Type B pancreatic cell (in vitro differentiated cells): ENCODE measurements around the gene SPOCK2. TPM values are rescaled to one million over a fixed set of nuclear protein-coding genes. Genes with fewer than 3 reads are reported as not detected.

Source experiments
- DNase-seq: peaks from one replicate; pipeline ENCODE4 v3.0.0; 2021; ENCODE audit warnings: mixed read lengths; ENCODE audit not compliant: unreplicated experiment; ENCODE audit errors: extremely low spot score
- H3K27ac Mint-ChIP-seq: 2 replicates; pipeline ENCODE4 v1.8.0; 2021; ENCODE audit warnings: mild to moderate bottlenecking, mixed read lengths
- H3K27me3 Mint-ChIP-seq: 2 replicates; pipeline ENCODE4 v1.8.0; 2021; ENCODE audit warnings: mixed read lengths
- H3K36me3 Mint-ChIP-seq: 2 replicates; pipeline ENCODE4 v1.8.0; 2021; ENCODE audit warnings: mixed read lengths
- H3K4me1 Mint-ChIP-seq: one replicate; pipeline ENCODE4 v1.8.0; 2021; ENCODE audit warnings: mixed read lengths; ENCODE audit not compliant: unreplicated experiment
- H3K4me3 Mint-ChIP-seq: 2 replicates; pipeline ENCODE4 v1.8.0; 2021; ENCODE audit warnings: mild to moderate bottlenecking, mixed read lengths
- H3K9me3 Mint-ChIP-seq: 2 replicates; pipeline ENCODE4 v1.8.0; 2021; ENCODE audit warnings: mixed read lengths
- CTCF ChIP-seq: fragments of 200-600 bp; sonication (generic); conservative IDR thresholded peaks from 2 replicates; pipeline ENCODE4 v1.5.0; 2021; ENCODE audit warnings: antibody characterized with exemption, mild to moderate bottlenecking
- total RNA-seq: library from RNA; stranded (reverse); gene quantifications from 2 replicates; pipeline ENCODE4 v1.2.1, GENCODE V29; 2021; ENCODE audit warnings: low replicate concordance

Gene SPOCK2
- total RNA-seq, 1 donor from 2014 or later, result 13.8 TPM

- no peak for DNase-seq
- no peaks in the 10 kb centered on the region for H3K9me3 Mint-ChIP-seq
- no peak overlapping the region for H3K4me3 Mint-ChIP-seq
- peak overlapping the region; percentile 60 for H3K27ac Mint-ChIP-seq
- H3K36me3 Mint-ChIP-seq, result peaks cover 4% of the 10 kb centered on the region
- H3K27me3 Mint-ChIP-seq, result peaks cover 40% of the 10 kb centered on the region
- TF ChIP-seq CTCF, result no peak
- H3K4me1 Mint-ChIP-seq, result peaks cover 9% of the 10 kb centered on the region
Observed at GRCh38 chr10:72081772-72082590, 6.4 kb downstream of the SPOCK2 start.

GRCh38 chr10:72081210-72081609 is 7.1 kb downstream of the SPOCK2 start:
- peaks cover 4% of the 10 kb centered on the region for H3K4me1 Mint-ChIP-seq
- no peak overlapping the region for H3K4me3 Mint-ChIP-seq
- peak overlapping the region; percentile 60 for H3K27ac Mint-ChIP-seq
- H3K9me3 Mint-ChIP-seq, result no peaks in the 10 kb centered on the region
- no peak for DNase-seq
- peaks cover 32% of the 10 kb centered on the region for H3K27me3 Mint-ChIP-seq
- TF ChIP-seq CTCF, result no peak
- H3K36me3 Mint-ChIP-seq, result peaks cover 3% of the 10 kb centered on the region

GRCh38 chr10:72080042-72080975 is 8.0 kb downstream of the SPOCK2 start:
- H3K36me3 Mint-ChIP-seq, result no peaks in the 10 kb centered on the region
- no peaks in the 10 kb centered on the region for H3K9me3 Mint-ChIP-seq
- peaks cover 23% of the 10 kb centered on the region for H3K27me3 Mint-ChIP-seq
- H3K4me1 Mint-ChIP-seq, result peaks cover 4% of the 10 kb centered on the region
- TF ChIP-seq CTCF, result no peak
- no peak overlapping the region for H3K4me3 Mint-ChIP-seq
- peak overlapping the region; percentile 86 for H3K27ac Mint-ChIP-seq
- no peak for DNase-seq

GRCh38 chr10:72079356-72079755 is 9.0 kb downstream of the SPOCK2 start:
- Mint-ChIP-seq H3K27ac (no peak overlapping the region), H3K4me3 (no peak overlapping the region), H3K36me3 (no peaks in the 10 kb centered on the region), H3K27me3 (peaks cover 14% of the 10 kb centered on the region), H3K9me3 (no peaks in the 10 kb centered on the region), H3K4me1 (peaks cover 4% of the 10 kb centered on the region)
- no peak for TF ChIP-seq CTCF
- DNase-seq, result no peak

- peaks cover 7% of the 10 kb centered on the region for H3K27me3 Mint-ChIP-seq
- peak overlapping the region; percentile 8 for H3K27ac Mint-ChIP-seq
- H3K9me3 Mint-ChIP-seq, result no peaks in the 10 kb centered on the region
- peaks cover 4% of the 10 kb centered on the region for H3K4me1 Mint-ChIP-seq
- H3K36me3 Mint-ChIP-seq, result no peaks in the 10 kb centered on the region
- DNase-seq, result no peak
- TF ChIP-seq CTCF, result no peak
- H3K4me3 Mint-ChIP-seq, result no peak overlapping the region
Observed at GRCh38 chr10:72077275-72077990, 10.9 kb downstream of the SPOCK2 start.
